HepG2 (cell line): Measurements from ENCODE around the gene CRYGS. TPM values are rescaled to one million over a fixed set of nuclear protein-coding genes. Genes with fewer than 3 reads are reported as not detected.

Experiments used
- ATAC-seq: fragments of 200-7000 bp; cut with Tn5 transposase; 3 replicates; pipeline ENCODE4 v1.9.1; 2020; ENCODE audit warnings: mild to moderate bottlenecking, moderate library complexity
- BruUV-seq: library from RNA; stranded (reverse); fragments of 400-500 nt; replicated peaks from 2 replicates; lab custom pipeline; 2021; lab: Mats Ljungman, UMichigan
- CTCF ChIA-PET: fragments of 300-600 bp; formaldehyde crosslinking; extraction: SDS; loops from one replicate; lab custom pipeline; 2021; ENCODE audit warnings: low total read pairs, inconsistent platforms, low intra/inter-chr PET ratio; lab: Yijun Ruan, JAX
- POLR2A ChIA-PET: fragments of 350-600 bp; sonication (Branson Sonifier 250); formaldehyde crosslinking; loops from one replicate; lab custom pipeline; 2020; ENCODE audit warnings: antibody characterized with exemption, inconsistent platforms; lab: Yijun Ruan, JAX
- DNase-seq: peaks from one replicate; pipeline ENCODE4 v3.0.0-alpha.2; 2015; ENCODE audit warnings: low spot score
- FAIRE-seq: peaks from 3 replicates; lab custom pipeline; 2011; peaks lifted over from hg19 to GRCh38; lab: Jason Lieb, UNC
- H2AFZ ChIP-seq: one replicate; pipeline ENCODE4 v1.6.1; 2011; ENCODE audit warnings: low read length, inconsistent platforms
- H3K27ac ChIP-seq: fragments of 300-600 bp; 3 replicates; pipeline ENCODE4 v1.8.0; 2011; ENCODE audit warnings: mixed run types, mild to moderate bottlenecking, mixed read lengths, low read length, inconsistent platforms; ENCODE audit not compliant: insufficient read depth; ENCODE audit errors: extremely low read length
- H3K27me3 ChIP-seq, 2 experiments: fragments of 200-600 bp in 1 of 2; 2 replicates in 1 of 2; 3 replicates in 1 of 2; pipeline versions ENCODE4 v1.6.0 to v1.8.0; 2011; ENCODE audit warnings: low read length in 2 of 2, mild to moderate bottlenecking in 2 of 2, moderate library complexity in 2 of 2, inconsistent platforms in 1 of 2; ENCODE audit not compliant: insufficient read depth in 2 of 2, control insufficient read depth in 1 of 2
- H3K36me3 ChIP-seq, 2 experiments: fragments of 200-600 bp in 1 of 2; replicated peaks in 1 of 2; 2 replicates in 1 of 2; 3 replicates in 1 of 2; pipeline versions ENCODE4 v1.5.1 to v1.8.0; 2011; ENCODE audit warnings: low read length in 2 of 2, inconsistent platforms in 1 of 2; ENCODE audit not compliant: insufficient read depth in 2 of 2, control insufficient read depth in 1 of 2
- H3K4me1 ChIP-seq: 2 replicates; pipeline ENCODE4 v1.5.1; 2012; ENCODE audit warnings: low read length, inconsistent platforms; ENCODE audit not compliant: insufficient read depth
- H3K4me2 ChIP-seq: 2 replicates; pipeline ENCODE4 v1.6.0; 2011; ENCODE audit warnings: low read depth, low read length, inconsistent platforms
- H3K4me3 ChIP-seq, 3 experiments: fragments of 200-600 bp in 1 of 3; sonication (generic), shearing (Covaris generic) in 1 of 3; replicated peaks in 1 of 3; 2 replicates each; pipeline ENCODE4 v1.5.1; 2011 to 2016; ENCODE audit warnings: low read length in 3 of 3, inconsistent platforms in 2 of 3, low read depth in 2 of 3, mild to moderate bottlenecking in 2 of 3, control low read depth in 1 of 3, mixed read lengths in 1 of 3; ENCODE audit not compliant: insufficient read depth in 1 of 3
- H3K79me2 ChIP-seq: one replicate; pipeline ENCODE4 v1.6.1; 2011; ENCODE audit warnings: low read length, inconsistent platforms; ENCODE audit not compliant: insufficient read depth
- H3K9ac ChIP-seq: 2 replicates; pipeline ENCODE4 v1.6.0; 2011; ENCODE audit warnings: mild to moderate bottlenecking, low read depth, low read length, inconsistent platforms; ENCODE audit not compliant: insufficient read depth
- H3K9me3 ChIP-seq: 2 replicates; pipeline ENCODE4 v1.5.1; 2012; ENCODE audit warnings: mild to moderate bottlenecking, low read length
- H4K20me1 ChIP-seq: 2 replicates; pipeline ENCODE4 v1.6.0; 2011; ENCODE audit warnings: inconsistent platforms, mild to moderate bottlenecking, low read length, moderate library complexity; ENCODE audit not compliant: insufficient read depth
- CAMTA2 ChIP-seq: sonication (generic); formaldehyde crosslinking; IDR thresholded peaks from 2 replicates; pipeline ENCODE4 v1.4.0; 2020; ENCODE audit warnings: mild to moderate bottlenecking, missing genetic modification reagents, borderline replicate concordance
- FIP1L1 ChIP-seq: fragments of 200-400 bp; formaldehyde crosslinking; IDR thresholded peaks from 2 replicates; pipeline ENCODE4 v1.6.1; 2018; ENCODE audit warnings: low read depth, mild to moderate bottlenecking, low read length, moderate library complexity, borderline replicate concordance; ENCODE audit not compliant: insufficient read depth
- GRHL1 ChIP-seq: sonication (generic); formaldehyde crosslinking; conservative IDR thresholded peaks from 2 replicates; pipeline ENCODE4 v1.8.0; 2022; ENCODE audit warnings: missing genetic modification reagents
- PCBP1 ChIP-seq: fragments of 200-400 bp; formaldehyde crosslinking; IDR thresholded peaks from 2 replicates; pipeline ENCODE4 v1.6.1; 2017; ENCODE audit warnings: mild to moderate bottlenecking, low read depth, low read length, borderline replicate concordance
- PRMT3 ChIP-seq: sonication (generic); formaldehyde crosslinking; IDR thresholded peaks from 2 replicates; pipeline ENCODE4 v1.8.1; 2022; ENCODE audit warnings: low read depth, mild to moderate bottlenecking, moderate library complexity, missing genetic modification reagents, borderline replicate concordance
- RBFOX2 ChIP-seq: fragments of 200-400 bp; formaldehyde crosslinking; IDR thresholded peaks from 2 replicates; pipeline ENCODE4 v1.6.1; 2017; ENCODE audit warnings: low read depth, mild to moderate bottlenecking, low read length
- ZBTB3 ChIP-seq: sonication (generic); formaldehyde crosslinking; IDR thresholded peaks from 2 replicates; pipeline ENCODE4 v1.4.0; 2020; ENCODE audit warnings: low read depth, mild to moderate bottlenecking, moderate library complexity, missing genetic modification reagents, borderline replicate concordance
- ZNF12 ChIP-seq: sonication (generic); formaldehyde crosslinking; IDR thresholded peaks from 2 replicates; pipeline ENCODE4 v1.5.0; 2020; ENCODE audit warnings: missing genetic modification reagents
- ZNF18 ChIP-seq: sonication (generic); formaldehyde crosslinking; IDR thresholded peaks from 2 replicates; pipeline ENCODE4 v1.8.0; 2022; ENCODE audit warnings: mild to moderate bottlenecking, missing genetic modification reagents; ENCODE audit not compliant: insufficient replicate concordance
- WGBS: methylation state at CpG from one replicate; pipeline ENCODE4 v1.1.6; 2017; ENCODE audit warnings: low lambda C conversion rate; 5-methylcytosine and 5-hydroxymethylcytosine counted together
- in situ Hi-C: cut with HindIII; loops from 2 replicates; pipeline ENCODE4 v1.10.0; 2017; ENCODE audit warnings: low pct_unique_long_range_greater_than_20kb; ENCODE audit not compliant: extremely low pct_ligation_motif_present
- intact Hi-C: fragments of 100-400 bp; cut with micrococcal nuclease; formaldehyde crosslinking; loops from one replicate; pipeline ENCODE4 v1.10.0; 2022; ENCODE audit not compliant: unreplicated experiment
- polyA plus RNA-seq, 8 experiments: library from polyadenylated mRNA; depleted of rRNA in 3 of 8; stranded (reverse) in 7 of 8; unstranded in 1 of 8; fragments of >200 nt; fragmentation: Illumina TruSeq in 4 of 8; extraction: Trizol in 4 of 8; gene quantifications; 2 replicates each; pipeline versions ENCODE4 v1.2.1 to v1.2.3, GENCODE V29; 2011 to 2016; ENCODE audit warnings: low read depth in 4 of 8, missing spikeins in 1 of 8, mixed read lengths in 1 of 8; ENCODE audit not compliant: insufficient read depth in 1 of 8
- total RNA-seq, 5 experiments: library from RNA; depleted of rRNA; stranded (reverse); fragments of >200 nt; fragmentation: Illumina TruSeq; extraction: Trizol; gene quantifications; 2 replicates each; pipeline ENCODE4 v1.2.3, GENCODE V29; 2016; ENCODE audit warnings: low read depth in 1 of 5

Gene CRYGS
- total and polyA plus RNA-seq, 2 of the 13 experiments (the other 11 are each of a cell fraction or from before 2014, with no cell fraction given), result 2.1 to 6.7 TPM

GRCh38 chr3:186580785-186581184 lies 36.6 kb upstream of the CRYGS start:
- no peak for ATAC-seq

GRCh38 chr3:186577521-186577920 lies 33.3 kb upstream of the CRYGS start:
- in situ Hi-C loops, result no loop called here
- H3K36me3 ChIP-seq, result peaks cover 13 to 90% of the 10 kb centered on the region in 2 experiments

More at GRCh38 chr3:186580785-186581184, 36.6 kb upstream of the CRYGS start:
- Histone ChIP-seq H3K27me3 (no peaks in the 10 kb centered on the region), H4K20me1 (no peaks in the 10 kb centered on the region), H3K9ac (no peak overlapping the region), H3K79me2 (peaks cover 2% of the 10 kb centered on the region), H3K4me3 (no peak overlapping the region), H3K4me2 (no peak overlapping the region), H3K36me3 (peaks cover 18 to 92% of the 10 kb centered on the region in 2 experiments), H3K9me3 (no peaks in the 10 kb centered on the region), H3K4me1 (no peaks in the 10 kb centered on the region), H3K27ac (no peak overlapping the region), H2AFZ (no peak overlapping the region)
- 98% methylated on average over 3 of the region's 3 CpGs for WGBS
- DNase-seq, result no peak
- no TSS peak for BruUV-seq
- TF ChIP-seq ZBTB3 (CRISPR knock-in tag) (no peak), FIP1L1 (no peak), PRMT3 (no peak), GRHL1 (CRISPR knock-in tag) (no peak), ZNF12 (CRISPR knock-in tag) (no peak), PCBP1 (no peak)
- ChIA-PET POLR2A (interaction anchor here (1.6 kb wide), 1 partner anchor 10 kb away, joined by 4 read pairs; the partner anchor contains the start of gene DNAJB11), CTCF (no interaction called here)
- intact Hi-C loops, result no loop called here
- peak; percentile 4 for FAIRE-seq
- in situ Hi-C loops, result no loop called here

More at GRCh38 chr3:186577521-186577920, 33.3 kb upstream of the CRYGS start:
- no TSS peak for BruUV-seq
- 91% methylated on average over 2 of the region's 2 CpGs for WGBS
- Histone ChIP-seq H3K79me2 (peaks cover 15% of the 10 kb centered on the region), H2AFZ (no peak overlapping the region), H3K9ac (no peak overlapping the region), H3K27ac (no peak overlapping the region), H3K4me1 (peaks cover 24% of the 10 kb centered on the region), H3K4me2 (no peak overlapping the region), H3K27me3 (no peaks in the 10 kb centered on the region), H4K20me1 (no peaks in the 10 kb centered on the region), H3K4me3 (no peak overlapping the region), H3K9me3 (no peaks in the 10 kb centered on the region)
- DNase-seq (no peak), ATAC-seq (no peak), FAIRE-seq (no peak)
- ChIA-PET CTCF (no interaction called here), POLR2A (no interaction called here)
- no peak for TF ChIP-seq CAMTA2 (CRISPR knock-in tag)
- no peak for TF ChIP-seq ZNF18 (CRISPR knock-in tag)
- TF ChIP-seq RBFOX2, result 0 out of 2 replicates have a peak, but pooled peaks have one; percentile 18
- intact Hi-C loops, result no loop called here
